Measurements from ENCODE around the gene ARL15. TPM values are rescaled to one million over a fixed set of nuclear protein-coding genes. Genes with fewer than 3 reads are reported as not detected.

The ARL15 gene
- total RNA-seq, 4 donors from 2014 or later: 19.6 to 52.5 (median 30.6) TPM

DNA sequence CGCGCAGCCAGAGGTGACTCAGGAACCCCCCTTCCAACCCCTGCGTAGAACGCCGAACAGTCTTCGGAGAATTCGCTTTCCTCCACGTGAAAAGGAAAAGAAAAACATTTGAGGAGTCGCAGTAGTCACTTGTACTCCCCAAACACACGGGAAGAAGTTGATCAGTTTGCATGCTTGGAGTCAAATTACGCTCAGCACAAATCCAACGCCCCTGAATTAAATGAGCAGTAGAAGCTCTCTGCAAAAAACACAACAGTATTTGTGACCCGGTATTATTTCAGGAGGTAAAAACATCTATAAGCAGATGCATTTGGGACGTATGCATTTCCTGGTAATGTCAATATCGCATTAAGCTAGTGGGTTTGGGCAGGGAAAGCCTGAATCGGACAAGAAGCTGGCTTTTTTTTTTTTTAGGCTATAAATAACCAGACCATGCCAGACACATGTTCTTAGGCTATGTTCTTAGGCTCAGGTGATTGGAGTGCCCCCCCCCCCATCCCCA lies 854 bp upstream of the ARL15 start:
- TF ChIP-seq, protein P1, sequence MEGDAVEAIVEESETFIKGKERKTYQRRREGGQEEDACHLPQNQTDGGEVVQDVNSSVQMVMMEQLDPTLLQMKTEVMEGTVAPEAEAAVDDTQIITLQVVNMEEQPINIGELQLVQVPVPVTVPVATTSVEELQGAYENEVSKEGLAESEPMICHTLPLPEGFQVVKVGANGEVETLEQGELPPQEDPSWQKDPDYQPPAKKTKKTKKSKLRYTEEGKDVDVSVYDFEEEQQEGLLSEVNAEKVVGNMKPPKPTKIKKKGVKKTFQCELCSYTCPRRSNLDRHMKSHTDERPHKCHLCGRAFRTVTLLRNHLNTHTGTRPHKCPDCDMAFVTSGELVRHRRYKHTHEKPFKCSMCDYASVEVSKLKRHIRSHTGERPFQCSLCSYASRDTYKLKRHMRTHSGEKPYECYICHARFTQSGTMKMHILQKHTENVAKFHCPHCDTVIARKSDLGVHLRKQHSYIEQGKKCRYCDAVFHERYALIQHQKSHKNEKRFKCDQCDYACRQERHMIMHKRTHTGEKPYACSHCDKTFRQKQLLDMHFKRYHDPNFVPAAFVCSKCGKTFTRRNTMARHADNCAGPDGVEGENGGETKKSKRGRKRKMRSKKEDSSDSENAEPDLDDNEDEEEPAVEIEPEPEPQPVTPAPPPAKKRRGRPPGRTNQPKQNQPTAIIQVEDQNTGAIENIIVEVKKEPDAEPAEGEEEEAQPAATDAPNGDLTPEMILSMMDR (IDR thresholded peaks at IDR 0.05; ENCODE audit: low read depth): no peak

DNA sequence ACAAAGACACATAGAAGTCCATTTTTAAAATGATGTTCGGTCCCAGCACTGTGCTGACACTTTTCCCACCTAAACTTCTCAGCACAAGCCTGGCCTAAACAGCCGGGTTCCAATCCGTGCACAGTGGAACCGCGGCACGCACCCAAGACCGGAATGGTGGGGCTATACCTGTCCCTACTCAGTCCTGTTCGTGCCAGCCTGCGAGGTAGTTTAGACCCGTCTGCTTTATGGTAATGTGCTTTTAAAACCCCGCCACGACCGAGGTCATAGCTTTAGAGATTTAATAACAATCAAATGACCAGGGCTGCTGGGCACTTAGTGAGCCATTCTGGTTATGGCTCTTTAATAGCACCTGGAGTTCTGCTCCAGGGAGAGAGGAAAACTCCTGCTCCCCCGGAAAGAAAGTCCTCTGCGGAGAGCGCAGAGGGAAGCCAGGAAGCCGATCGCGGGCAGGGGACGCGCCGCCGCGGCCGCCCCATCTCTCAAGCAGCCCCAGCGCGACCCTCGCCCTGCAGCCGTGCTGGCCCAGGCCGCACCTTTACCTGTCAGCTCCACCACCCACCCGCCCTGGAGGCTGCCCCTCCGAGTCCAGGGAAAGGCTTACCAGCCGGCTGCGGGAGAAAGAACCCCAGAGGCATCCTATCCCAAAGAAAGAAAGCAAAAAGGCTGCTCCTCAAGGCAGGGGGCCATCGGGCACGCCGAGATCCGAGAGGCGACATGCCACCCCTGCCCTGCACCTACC lies 511 bp downstream of the ARL15 start:
- TF ChIP-seq, protein P1 (IDR thresholded peaks at IDR 0.05; ENCODE audit: low read depth): no peak

DNA sequence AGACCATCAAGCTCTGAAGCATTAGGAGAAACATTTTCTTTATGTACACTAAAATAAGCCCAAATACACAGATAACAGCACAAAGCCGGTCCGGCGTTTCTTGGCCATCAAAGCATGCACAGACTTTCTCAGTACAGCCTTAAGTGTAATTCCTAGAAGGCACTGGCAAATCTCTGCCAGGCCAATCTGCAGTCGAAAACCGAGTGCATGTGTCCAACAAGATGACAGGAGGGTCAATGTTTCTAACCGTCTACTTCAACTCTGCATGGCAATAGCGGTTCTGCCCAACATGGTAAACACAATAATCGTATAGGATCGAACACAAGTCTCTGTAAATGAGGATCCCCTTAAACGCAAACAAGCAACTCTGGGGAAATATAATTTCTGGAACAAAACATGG lies 1.1 kb downstream of the ARL15 start:
- TF ChIP-seq, protein P1 (IDR thresholded peaks at IDR 0.05; ENCODE audit: low read depth): no peak

DNA sequence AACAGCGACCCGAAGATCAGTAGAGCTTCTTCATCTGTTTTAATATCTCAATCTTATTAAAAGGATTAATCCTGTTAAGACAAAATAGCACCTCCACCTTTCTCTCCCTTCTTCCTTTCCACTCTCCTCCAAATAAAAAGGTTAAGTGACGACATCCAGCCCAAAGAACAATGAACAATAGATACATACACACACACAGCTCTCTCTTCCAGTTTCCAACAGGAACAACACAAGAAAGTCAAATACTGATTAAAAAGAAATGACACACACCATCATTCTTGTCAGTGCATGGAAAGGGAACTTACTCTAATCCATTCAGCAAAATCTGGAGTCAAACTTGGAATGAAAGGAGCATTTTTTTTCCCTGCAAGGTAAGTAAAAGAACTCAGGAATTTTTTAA lies 2.8 kb downstream of the ARL15 start:
- TF ChIP-seq, protein P1 (IDR thresholded peaks at IDR 0.05; ENCODE audit: low read depth): no peak

DNA sequence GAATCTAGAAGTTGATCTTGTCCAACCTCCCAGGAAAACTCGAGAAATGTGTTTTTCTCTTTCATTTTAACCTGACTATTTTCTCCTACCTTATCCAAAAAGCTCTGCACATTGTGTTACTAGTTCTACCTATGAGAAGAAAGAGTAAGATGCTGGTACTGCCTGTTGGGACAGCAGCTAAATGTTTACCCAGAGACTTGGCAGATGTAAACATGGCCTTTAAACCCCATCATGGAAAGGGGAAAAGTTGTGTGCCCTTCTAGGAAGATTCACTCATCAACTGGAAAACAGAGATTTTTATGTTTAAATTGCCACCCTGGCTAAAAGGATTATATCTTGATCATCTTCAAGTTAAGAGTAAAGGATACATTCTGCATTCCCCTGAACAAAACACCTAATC lies 3.5 kb downstream of the ARL15 start:
- TF ChIP-seq, protein P1 (IDR thresholded peaks at IDR 0.05; ENCODE audit: low read depth): no peak

DNA sequence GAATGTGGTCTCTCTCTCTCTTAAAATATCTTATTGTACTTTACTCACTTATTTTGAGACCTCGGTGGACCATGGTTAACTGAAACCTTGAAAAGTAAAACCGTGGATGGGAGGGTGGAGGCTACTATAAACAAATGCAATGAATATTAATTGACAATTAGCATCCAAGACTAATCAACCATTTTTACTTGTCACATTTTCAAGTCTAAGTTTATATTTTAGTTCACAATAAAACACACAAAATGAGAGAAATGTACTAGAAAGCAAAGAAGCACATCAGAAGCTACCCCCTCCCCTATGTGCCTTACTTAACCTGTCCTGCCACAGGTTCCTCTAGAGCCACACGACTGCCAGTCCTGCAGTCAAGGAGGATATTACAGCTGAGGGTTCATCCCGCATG lies 4.6 kb downstream of the ARL15 start:
- TF ChIP-seq, protein P1 (IDR thresholded peaks at IDR 0.05; ENCODE audit: low read depth): no peak

DNA sequence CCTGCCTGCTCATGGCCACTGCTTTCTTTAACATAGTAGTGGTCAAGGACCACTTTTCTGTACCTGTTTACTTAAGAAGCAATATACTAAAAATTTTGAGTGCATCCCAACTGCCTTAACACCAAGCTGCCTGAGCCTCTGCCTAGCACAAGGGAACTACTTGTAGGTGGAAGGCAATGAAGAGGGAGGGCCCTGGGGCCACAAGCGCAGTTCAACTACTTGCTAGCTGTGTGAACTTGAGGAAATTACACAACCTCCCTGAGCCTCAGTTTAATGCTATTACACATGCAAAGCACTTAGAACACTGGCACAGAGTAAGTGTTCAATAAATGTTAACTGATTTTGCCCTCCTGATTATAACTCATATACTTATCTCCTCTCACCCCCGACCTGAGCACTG lies 6.3 kb downstream of the ARL15 start:
- TF ChIP-seq, protein P1 (IDR thresholded peaks at IDR 0.05; ENCODE audit: low read depth): no peak
